KBM-7 (cell line): ENCODE data around the gene VEGFB.

Experiments
- DNase-seq: peaks from one replicate; pipeline ENCODE4 v3.0.0-alpha.2; 2015
- in situ Hi-C: fragments of 300-500 bp; cut with MboI; formaldehyde crosslinking; loops from 2 replicates; pipeline ENCODE4 v1.14.3; 2020; ENCODE audit warnings: low sequenced_read_pairs, low pct_unique_long_range_greater_than_20kb, mixed read lengths

VEGFB gene

DNA sequence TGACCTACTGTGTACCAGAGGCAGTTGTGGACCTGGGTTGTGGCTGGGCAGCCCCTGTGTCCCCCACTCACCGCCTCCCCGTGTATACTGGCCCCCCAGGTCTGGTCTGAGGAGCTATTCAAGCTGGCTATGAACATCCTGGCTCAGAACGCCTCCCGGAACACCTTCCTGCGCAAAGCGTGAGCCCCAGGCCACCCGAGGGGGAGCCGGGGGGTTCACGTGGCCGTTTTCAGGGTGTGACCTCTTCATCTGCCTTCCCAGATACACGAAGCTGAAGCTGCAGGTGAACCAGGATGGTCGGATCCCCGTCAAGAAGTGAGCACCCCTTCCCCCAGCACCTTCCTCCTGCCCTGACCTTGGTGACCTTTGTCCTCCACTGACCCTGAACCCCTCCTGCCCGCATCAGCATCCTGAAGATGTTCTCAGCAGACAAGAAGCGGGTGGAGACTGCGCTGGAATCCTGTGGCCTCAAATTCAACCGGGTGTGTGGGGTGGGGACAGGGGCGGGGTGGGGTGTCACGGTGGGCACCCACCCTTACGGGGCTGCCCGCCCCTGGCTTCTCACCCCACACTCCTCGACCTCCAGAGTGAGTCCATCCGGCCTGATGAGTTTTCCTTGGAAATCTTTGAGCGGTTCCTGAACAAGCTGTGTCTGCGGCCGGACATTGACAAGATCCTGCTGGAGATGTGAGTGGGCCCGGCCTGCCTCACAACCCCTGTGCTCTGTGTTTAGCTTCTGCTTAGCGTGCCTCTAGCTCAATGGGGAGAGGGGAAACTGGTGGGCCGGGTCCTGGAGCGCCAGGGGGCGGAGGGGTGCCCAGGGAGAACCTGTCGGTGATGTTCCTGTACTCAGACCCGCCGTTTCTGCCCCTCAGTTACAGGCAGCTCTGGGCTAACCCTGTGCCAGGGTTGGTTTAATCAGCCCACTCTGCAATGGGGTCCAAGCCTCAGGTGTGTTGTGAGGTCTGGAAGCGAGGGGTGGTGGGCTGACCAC lies 21.0 kb downstream of the VEGFB start:
- DNase-seq: no peak
- in situ Hi-C loops: no loop called here

GRCh38 chr11:64256300-64256699 lies 21.9 kb downstream of the VEGFB start:
- no peak for DNase-seq
- in situ Hi-C loops: no loop called here

- in situ Hi-C loops: no loop called here
- no peak for DNase-seq
Observed at GRCh38 chr11:64258356-64258755, 24.0 kb downstream of the VEGFB start.

GRCh38 chr11:64258946-64259532 lies 24.7 kb downstream of the VEGFB start:
- in situ Hi-C loops: no loop called here
- DNase-seq: no peak

- DNase-seq: no peak
- in situ Hi-C loops: no loop called here
Observed at GRCh38 chr11:64259533-64260067, 25.2 kb downstream of the VEGFB start.

GRCh38 chr11:64260147-64260708 lies 25.8 kb downstream of the VEGFB start:
- no peak for DNase-seq
- in situ Hi-C loops: no loop called here

- no peak for DNase-seq
- in situ Hi-C loops: no loop called here
Observed at GRCh38 chr11:64261556-64262080, 27.2 kb downstream of the VEGFB start.

- in situ Hi-C loops: no loop called here
- no peak for DNase-seq
Observed at GRCh38 chr11:64262271-64263002, 28.1 kb downstream of the VEGFB start.

- DNase-seq: no peak
- in situ Hi-C loops: no loop called here
Observed at GRCh38 chr11:64263021-64263946, 28.9 kb downstream of the VEGFB start.

DNA sequence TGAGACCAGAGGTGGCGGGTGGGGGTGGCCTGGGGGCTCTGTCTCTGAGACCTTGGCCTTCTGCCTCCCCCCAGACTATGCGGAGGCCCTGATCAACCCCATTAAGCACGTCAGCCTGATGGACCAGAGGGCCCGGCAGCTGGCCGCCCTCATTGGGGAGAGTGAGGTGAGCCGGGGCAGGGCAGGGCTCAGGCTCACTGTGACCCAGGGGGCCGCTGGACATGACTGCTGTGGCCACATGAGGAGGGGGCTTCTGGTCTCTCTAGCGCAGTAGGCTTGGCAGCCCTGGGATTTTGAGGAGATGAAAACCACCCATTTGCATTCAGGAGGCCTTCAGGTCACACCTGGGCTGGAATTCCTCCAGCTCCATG lies 29.5 kb downstream of the VEGFB start:
- in situ Hi-C loops: no loop called here
- no peak for DNase-seq

GRCh38 chr11:64264371-64264852 lies 30.0 kb downstream of the VEGFB start:
- in situ Hi-C loops: no loop called here
- no peak for DNase-seq

GRCh38 chr11:64265176-64266160 lies 31.1 kb downstream of the VEGFB start:
- in situ Hi-C loops: no loop called here
- no peak for DNase-seq

DNA sequence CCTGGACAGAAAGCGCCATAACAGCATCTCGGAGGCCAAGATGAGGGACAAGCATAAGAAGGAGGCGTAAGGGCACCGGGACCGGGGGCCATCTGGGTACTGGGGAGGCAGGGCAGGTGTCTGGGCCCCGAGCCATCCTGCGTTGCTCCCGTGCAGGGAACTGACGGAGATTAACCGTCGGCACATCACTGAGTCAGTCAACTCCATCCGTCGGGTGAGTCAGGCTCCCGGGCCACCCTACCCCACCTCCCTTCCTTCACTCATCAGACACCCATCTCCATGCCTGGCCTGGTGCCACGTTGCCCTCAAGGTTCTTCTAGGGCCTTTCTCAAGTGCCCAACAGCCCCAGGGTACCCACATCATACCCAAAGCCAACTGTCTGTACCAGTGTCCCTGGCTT lies 32.0 kb downstream of the VEGFB start:
- no peak for DNase-seq
- in situ Hi-C loops: no loop called here

DNA sequence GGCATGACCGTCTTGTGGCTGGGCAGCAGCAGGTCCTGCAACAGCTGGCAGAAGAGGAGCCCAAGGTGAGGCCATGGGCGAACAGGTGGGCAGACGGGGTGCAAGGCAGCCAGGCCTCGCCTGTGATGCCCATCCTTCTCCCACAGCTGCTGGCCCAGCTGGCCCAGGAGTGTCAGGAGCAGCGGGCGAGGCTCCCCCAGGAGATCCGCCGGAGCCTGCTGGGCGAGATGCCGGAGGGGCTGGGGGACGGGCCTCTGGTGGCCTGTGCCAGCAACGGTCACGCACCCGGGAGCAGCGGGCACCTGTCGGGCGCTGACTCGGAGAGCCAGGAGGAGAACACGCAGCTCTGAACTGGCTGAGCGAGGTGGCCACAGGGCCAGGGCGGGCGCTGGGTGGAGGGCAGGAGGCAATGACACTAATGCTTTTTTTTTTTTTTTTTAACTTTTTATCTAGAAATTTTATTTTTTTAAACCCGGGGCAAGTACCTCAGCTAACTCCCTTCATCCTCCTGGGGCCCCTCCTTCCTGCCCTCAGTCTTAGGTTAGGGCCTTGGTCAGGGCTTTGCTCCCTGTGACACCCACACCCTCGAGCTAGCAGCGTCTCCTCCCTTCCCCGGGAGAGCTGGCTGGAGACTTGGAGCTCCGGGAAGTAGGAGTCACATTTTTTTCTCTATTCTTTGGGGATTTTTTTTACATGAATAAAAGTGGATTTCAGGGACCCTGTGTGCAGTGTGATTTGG lies 33.0 kb downstream of the VEGFB start:
- in situ Hi-C loops: no loop called here
- DNase-seq: no peak

DNA sequence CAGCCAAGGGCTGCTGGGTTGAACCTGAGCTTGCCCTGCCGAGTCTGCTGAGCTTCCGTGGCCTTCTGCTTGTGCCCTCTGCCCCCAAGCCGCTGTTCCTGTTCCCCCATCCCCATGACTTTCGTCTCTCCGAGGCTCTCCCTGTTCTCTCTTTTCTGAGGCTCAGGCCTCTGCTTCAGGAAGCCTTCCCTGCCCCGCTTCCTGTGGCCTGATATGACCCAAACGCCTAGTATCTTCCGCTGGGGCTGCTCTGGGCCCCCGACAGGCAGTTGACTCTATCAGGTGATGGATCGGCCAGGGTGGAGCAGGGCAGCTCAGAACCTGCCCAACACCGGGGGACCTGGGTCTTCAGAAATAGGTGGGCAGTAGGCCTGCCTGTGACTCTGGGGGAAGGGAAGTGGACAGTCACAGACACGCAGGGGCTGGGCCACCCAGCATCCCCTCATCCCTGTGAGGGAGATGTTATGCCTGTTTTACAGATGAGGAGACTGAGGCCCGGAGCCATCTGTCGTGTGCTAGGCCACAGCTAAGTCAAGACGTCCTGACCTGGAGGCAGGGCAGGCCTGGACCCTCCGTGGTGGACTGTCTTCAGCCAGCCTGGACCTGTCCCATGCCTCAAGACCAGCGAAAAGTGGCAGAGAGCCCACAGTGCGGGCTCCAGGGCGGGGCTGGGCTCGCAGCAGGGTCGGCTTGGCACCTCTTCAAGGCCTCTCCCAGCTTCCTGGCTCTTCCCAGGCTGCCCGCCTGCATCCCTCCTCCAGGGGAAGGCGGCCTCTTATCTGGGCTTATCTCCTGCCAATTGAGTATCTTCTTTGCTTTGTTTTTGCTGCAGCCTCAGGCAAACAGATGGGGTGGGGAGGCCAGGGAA lies 33.9 kb downstream of the VEGFB start:
- in situ Hi-C loops: no loop called here
- DNase-seq: peak; percentile 57
